ENCODE results near the gene PTGIR. TPM values are rescaled to one million over a fixed set of nuclear protein-coding genes. Genes with fewer than 3 reads are reported as not detected.

PTGIR gene
- polyA plus RNA-seq, 1 experiment = 27.8 TPM

DNA sequence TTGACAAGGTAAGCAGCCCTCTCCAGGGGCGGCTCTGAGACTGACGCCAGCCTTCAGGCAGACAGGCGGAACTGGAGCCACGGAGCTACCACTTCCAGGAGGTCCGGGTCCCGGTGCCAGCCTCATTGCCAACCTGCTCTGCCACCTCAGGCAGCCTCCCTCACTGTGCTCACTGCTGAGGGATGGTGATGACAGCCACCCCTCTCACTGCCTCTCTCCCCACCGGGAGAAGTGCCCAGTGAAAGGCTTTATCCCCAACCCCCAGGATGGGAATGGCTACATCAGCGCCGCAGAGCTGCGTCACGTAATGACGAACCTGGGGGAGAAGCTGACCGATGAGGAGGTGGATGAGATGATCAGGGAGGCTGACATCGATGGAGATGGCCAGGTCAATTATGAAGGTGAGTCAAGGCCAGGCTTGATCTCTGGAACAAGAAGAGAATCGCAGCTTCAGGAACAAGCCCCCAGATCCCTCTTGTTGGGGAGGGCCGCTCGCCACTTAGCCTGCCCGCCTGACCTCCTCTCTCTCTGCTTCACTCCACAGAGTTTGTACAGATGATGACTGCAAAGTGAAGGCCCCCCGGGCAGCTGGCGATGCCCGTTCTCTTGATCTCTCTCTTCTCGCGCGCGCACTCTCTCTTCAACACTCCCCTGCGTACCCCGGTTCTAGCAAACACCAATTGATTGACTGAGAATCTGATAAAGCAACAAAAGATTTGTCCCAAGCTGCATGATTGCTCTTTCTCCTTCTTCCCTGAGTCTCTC, 16.1 kb downstream of the PTGIR start:
- TF ChIP-seq, protein P1, sequence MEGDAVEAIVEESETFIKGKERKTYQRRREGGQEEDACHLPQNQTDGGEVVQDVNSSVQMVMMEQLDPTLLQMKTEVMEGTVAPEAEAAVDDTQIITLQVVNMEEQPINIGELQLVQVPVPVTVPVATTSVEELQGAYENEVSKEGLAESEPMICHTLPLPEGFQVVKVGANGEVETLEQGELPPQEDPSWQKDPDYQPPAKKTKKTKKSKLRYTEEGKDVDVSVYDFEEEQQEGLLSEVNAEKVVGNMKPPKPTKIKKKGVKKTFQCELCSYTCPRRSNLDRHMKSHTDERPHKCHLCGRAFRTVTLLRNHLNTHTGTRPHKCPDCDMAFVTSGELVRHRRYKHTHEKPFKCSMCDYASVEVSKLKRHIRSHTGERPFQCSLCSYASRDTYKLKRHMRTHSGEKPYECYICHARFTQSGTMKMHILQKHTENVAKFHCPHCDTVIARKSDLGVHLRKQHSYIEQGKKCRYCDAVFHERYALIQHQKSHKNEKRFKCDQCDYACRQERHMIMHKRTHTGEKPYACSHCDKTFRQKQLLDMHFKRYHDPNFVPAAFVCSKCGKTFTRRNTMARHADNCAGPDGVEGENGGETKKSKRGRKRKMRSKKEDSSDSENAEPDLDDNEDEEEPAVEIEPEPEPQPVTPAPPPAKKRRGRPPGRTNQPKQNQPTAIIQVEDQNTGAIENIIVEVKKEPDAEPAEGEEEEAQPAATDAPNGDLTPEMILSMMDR (IDR thresholded peaks at IDR 0.05; ENCODE audit: insufficient read depth, low read depth, low read length) = no peak
- POLR2A ChIA-PET = no interaction called here
- Histone ChIP-seq H3K36me3 (ENCODE audit: control insufficient read depth, insufficient read depth, low read length) (peaks cover 44% of the 10 kb centered on the region), H3K4me3 (ENCODE audit: low read depth, low read length) (no peak overlapping the region), H3K27me3 (ENCODE audit: control insufficient read depth, insufficient read depth, low read length) (no peaks in the 10 kb centered on the region)
- CTCF ChIA-PET = interaction anchor here (22.7 kb wide), 1 partner anchor 52 kb away, joined by 347 read pairs; the partner anchor contains the start of gene DACT3
- no peak for DNase-seq (ENCODE audit: low read depth)

DNA sequence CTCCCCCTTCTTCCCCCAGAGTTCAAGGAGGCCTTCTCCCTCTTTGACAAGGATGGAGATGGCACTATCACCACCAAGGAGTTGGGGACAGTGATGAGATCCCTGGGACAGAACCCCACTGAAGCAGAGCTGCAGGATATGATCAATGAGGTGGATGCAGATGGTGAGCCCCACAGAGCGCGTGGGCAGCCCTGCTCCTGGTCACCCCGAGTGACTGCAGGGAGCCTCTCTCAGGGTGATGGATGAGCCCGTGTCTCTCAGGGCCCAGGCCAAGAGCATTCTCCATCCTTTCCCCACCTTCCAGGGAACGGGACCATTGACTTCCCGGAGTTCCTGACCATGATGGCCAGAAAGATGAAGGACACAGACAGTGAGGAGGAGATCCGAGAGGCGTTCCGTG, 16.7 kb downstream of the PTGIR start:
- CTCF ChIA-PET = interaction anchor here (22.7 kb wide), 1 partner anchor 52 kb away, joined by 347 read pairs; the partner anchor contains the start of gene DACT3
- Histone ChIP-seq H3K27me3 (ENCODE audit: control insufficient read depth, insufficient read depth, low read length) (no peaks in the 10 kb centered on the region), H3K4me3 (ENCODE audit: low read depth, low read length) (no peak overlapping the region), H3K36me3 (ENCODE audit: control insufficient read depth, insufficient read depth, low read length) (peaks cover 44% of the 10 kb centered on the region)
- no peak for DNase-seq (ENCODE audit: low read depth)
- TF ChIP-seq, protein P1 (IDR thresholded peaks at IDR 0.05; ENCODE audit: insufficient read depth, low read depth, low read length) = no peak
- POLR2A ChIA-PET = no interaction called here

DNA sequence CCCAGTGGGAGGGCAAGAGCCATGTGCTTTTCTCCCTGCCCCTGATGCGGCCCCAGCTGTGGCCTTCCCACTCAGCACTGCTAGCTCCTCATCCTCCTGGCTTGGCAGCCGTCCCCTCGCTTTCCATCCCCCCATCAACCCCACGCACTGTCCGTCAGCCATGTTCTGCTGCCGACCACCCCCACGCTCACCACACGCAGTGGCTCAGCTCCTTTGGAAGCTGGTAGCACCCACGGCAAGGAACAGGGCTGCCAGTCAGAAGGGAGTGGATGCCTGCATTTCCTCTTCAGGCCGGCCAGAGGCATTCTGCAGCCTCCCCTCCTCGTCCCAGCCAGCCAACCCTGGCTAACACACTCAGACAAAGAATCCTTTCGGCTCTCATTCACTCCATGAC, 17.4 kb downstream of the PTGIR start:
- ChIA-PET CTCF (interaction anchor here (2.0 to 22.7 kb wide), 2 partner anchors 9 to 53 kb away, joined by 10 to 347 read pairs; partner anchors contain the start of gene DACT3), POLR2A (interaction anchor here (0.6 kb wide), 1 partner anchor 54 kb away, joined by 3 read pairs; the partner anchor contains the start of gene DACT3)
- no peaks in the 10 kb centered on the region for H3K27me3 ChIP-seq (ENCODE audit: control insufficient read depth, insufficient read depth, low read length)
- no peak for DNase-seq (ENCODE audit: low read depth)
- TF ChIP-seq, protein P1 (IDR thresholded peaks at IDR 0.05; ENCODE audit: insufficient read depth, low read depth, low read length) = no peak
- peaks cover 44% of the 10 kb centered on the region for H3K36me3 ChIP-seq (ENCODE audit: control insufficient read depth, insufficient read depth, low read length)
- H3K4me3 ChIP-seq (ENCODE audit: low read depth, low read length) = no peak overlapping the region

DNA sequence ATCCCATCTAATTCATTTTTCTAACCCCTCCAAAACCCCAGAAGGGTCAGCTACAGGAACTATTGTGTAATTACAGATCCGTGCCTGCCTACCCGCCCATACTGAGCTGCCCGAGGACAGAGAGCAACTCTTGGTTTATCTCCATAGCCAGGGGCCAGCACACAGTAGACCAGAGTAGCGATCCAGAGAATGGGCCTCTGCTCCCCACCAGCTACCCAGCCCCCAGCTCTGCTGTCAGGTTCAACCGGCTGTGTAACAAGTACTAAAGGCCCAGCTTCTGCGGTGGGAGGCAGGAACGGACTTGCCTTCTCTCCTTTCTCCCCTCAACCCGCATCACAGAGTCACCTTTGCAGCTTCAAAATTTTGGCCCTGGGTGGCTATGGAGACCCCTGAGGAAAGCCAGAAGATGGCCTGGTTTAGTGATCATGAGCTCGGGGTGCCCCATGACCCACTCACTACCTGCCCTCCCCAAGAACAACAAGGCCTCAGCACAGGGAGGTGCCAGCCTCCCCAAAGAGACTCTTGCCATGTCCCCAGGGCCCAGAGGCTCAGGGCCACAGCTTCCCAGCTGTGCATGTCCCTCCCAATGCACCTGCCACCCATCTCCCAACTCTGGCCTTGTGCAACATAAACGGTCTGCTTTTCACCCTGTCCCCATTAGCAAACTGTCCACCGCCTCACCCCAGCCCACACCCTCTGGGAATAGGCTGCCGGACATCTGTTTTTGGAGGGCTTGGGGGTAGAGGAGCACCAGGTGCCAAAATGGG, 18.0 kb downstream of the PTGIR start:
- Histone ChIP-seq H3K36me3 (ENCODE audit: control insufficient read depth, insufficient read depth, low read length) (peaks cover 44% of the 10 kb centered on the region), H3K4me3 (ENCODE audit: low read depth, low read length) (no peak overlapping the region), H3K27me3 (ENCODE audit: control insufficient read depth, insufficient read depth, low read length) (no peaks in the 10 kb centered on the region)
- no peak for DNase-seq (ENCODE audit: low read depth)
- ChIA-PET CTCF (interaction anchor here (1.2 to 22.7 kb wide), 5 partner anchors 7 to 73 kb away, joined by 3 to 347 read pairs (median 10); partner anchors contain the start of gene DACT3), POLR2A (no interaction called here)
- TF ChIP-seq, protein P1 (IDR thresholded peaks at IDR 0.05; ENCODE audit: insufficient read depth, low read depth, low read length) = no peak

DNA sequence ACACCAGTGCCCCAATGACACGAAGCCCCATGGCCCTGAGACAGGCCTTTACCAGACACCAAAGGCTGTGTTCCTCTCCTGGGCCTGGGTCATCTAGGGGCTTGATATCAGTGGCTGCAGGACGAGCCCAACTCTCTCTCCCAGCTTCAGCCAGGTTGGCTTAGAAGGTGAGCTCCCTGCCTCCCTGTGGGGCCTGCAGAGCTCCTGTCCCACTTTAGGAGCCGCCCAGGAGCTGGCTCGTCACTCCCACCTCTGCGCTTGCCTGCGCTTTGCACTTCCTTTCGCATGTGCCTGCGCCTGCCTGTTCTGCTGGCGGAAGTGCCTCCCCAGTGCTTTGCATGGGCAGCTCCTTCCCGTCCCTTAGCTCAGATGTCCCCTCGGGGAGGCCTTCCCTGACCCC, 18.9 kb downstream of the PTGIR start:
- ChIA-PET CTCF (interaction anchor here (1.2 to 22.7 kb wide), 5 partner anchors 8 to 73 kb away, joined by 3 to 347 read pairs (median 10); partner anchors contain the start of gene DACT3), POLR2A (no interaction called here)
- TF ChIP-seq, protein P1 (IDR thresholded peaks at IDR 0.05; ENCODE audit: insufficient read depth, low read depth, low read length) = no peak
- Histone ChIP-seq H3K4me3 (ENCODE audit: low read depth, low read length) (no peak overlapping the region), H3K27me3 (ENCODE audit: control insufficient read depth, insufficient read depth, low read length) (no peaks in the 10 kb centered on the region), H3K36me3 (ENCODE audit: control insufficient read depth, insufficient read depth, low read length) (peaks cover 42% of the 10 kb centered on the region)
- no peak for DNase-seq (ENCODE audit: low read depth)

All from BJ (cell line).